Stimulated activated CD8-positive, alpha-beta memory T cell treated with anti-CD3 and anti-CD28 coated beads, Interleukin-12 subunit alpha, Interleukin-12 subunit beta, amount 100 ng/mL, for 4 hours (primary cell): ENCODE data around the gene SLC1A7.

Experiments used
- DNase-seq: peaks from one replicate; pipeline ENCODE4 v3.0.0-alpha.2; 2020; ENCODE audit warnings: low read depth

SLC1A7 gene

GRCh38 chr1:53133261-53134041 is 9.0 kb downstream of the SLC1A7 start:
- no peak for DNase-seq

GRCh38 chr1:53132176-53132575 is 10.3 kb downstream of the SLC1A7 start:
- DNase-seq: no peak

DNA sequence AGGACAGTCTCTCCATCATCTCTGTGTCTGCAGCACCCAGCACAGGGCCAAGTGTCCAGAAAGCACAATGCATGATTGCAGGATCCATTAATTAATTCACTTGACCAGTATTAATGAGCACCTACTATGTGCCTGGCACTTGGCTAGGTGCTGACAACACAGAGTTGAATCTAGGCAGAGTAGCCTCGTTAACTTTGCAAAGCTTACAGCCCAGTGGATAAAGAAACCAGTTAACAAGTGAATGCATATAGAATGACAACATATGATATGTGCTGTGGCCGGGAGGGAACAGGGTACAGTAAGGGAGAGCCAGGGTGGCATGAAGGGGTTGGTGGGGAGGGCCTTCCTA is 10.9 kb downstream of the SLC1A7 start:
- DNase-seq: no peak

GRCh38 chr1:53130878-53131589 is 11.4 kb downstream of the SLC1A7 start:
- no peak for DNase-seq

DNA sequence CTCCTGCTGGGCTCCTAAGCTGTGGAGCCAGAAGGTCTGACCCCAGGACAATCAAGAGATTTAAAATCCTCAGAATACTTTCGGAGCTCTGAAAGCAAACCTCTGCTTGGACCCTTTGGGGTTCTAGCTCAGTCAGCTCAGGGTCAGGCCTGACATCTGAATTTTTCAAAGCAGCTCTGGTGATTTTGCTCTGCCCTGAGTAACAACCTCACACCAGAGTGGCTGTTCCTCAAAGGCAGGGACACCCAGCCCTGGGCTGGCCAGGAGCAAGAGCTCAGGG is 11.9 kb downstream of the SLC1A7 start:
- no peak for DNase-seq

DNA sequence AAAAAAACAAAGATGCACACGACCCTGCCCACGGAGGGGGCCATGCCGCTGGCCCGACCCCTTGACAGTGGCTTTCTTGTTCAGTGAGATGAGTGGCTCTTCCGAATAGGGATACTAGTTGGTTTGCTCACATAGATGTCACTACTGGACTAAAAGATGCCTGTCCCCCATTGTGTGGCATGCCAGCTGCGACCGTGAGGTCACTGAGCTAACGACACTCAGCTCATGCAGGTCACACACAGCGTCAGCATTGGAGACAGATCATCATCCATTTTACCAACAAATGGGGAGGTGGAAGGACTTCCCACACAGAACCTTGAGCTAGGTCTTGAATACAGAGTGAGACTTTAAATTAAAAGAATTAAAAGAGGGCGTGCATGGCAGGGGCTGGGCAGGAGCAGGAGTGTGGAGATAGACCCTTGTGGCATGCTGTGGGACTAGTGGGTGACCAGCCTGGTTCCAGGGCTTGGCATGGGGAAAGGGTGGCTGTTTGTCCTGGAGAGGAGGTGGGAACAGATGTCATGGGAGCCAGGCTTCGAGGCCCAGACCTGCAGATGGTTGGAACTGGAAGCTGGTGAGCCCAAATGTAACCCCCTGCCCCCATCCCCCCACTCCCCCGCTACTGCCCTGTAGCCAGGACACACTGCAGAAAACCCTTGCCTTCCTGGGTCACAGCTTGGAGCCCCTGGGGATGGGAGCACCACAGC is 12.4 kb downstream of the SLC1A7 start:
- DNase-seq: no peak

- DNase-seq: no peak
These were observed 14.0 kb downstream of the SLC1A7 start for GRCh38 chr1:53128401-53128800.

DNA sequence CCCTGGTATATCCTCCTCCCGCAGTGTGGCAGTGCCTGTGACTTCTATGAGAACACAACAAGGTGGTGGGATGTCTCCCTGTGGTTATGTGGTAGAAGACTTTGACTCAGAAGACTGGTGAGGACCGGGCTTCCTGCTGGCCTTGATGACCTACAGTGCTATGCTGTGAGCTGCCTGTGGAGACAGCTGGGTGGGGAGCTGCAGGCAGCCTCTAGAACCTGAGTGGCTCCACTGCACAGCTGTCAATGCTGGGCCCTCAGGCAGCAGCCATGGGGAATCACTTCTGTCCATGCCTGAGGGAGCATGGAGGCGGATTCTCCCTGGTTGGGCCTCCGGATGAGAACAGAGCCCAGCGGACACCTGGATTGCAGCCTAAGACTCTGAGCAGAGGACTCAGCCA is 14.9 kb downstream of the SLC1A7 start:
- DNase-seq: no peak

GRCh38 chr1:53126495-53126894 is 15.9 kb downstream of the SLC1A7 start:
- no peak for DNase-seq

DNA sequence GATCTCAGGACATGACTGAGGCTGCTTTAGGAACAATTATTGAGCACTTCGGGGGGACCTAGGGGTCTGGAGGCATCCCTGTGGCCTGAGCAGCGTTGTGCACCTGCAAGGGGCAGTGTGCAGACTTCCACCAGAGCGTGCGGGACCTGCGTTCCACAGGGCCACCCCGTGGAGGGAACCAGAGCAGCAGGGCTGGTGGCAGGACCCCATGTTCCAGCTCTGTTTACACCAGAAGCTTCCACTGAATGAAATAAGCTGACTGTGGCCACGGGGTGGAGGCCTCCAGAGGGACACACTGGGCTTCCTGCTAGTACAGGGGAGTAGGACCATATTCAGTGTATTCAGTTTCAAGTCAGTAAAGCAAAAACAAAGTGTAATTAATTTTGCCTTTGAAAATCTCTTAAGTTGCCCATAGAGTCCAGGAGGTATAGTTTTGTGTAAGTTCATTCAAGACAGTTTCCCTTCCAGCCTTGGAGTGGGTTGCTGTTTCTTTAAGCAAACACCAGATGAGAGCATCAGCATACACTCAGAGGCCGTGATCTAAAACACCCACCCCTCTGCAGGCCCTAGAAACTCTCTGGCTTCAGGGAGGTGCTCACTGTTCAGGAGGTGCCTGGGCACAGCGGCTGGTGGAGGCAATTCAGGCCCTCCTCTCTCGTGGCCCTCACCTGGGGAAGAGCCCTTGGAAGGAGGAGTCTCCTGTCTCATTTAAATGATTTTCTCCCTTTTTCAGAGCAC is 16.6 kb downstream of the SLC1A7 start:
- no peak for DNase-seq

GRCh38 chr1:53125122-53125521 is 17.3 kb downstream of the SLC1A7 start:
- DNase-seq: no peak

DNA sequence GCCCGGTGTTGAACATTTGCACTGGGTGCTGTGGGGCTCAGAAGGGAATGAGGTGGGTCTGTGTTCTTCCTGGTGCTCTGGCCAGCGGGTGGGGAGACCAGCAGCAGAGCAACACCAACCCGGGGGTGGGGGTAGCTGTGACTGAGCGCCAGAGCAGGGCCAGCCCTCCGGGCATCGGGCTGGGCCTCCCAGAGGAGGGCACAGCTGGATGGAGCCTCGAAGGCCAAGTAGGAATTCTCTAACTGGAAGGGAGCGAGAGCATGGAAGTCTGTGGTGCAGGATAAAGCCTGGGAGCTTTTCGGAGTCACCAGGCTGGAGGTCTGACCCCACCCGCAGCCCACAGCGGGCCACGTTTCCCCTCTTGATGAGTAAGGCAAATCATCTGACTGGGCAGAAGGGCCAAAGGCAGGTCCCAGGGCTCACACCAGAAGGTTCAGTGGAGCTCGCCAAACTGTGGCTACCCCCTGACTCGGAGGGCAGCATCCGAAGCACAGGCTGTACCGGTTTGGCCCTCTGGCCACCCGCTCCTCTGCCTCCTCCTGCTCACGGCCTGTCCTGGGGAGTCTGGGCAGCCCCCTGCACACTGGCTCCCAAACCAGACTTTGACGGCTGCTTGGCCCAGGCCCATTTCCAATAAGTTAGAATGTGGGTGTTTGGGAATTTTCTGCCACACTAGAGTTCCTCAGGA is 18.8 kb downstream of the SLC1A7 start:
- DNase-seq: no peak

DNA sequence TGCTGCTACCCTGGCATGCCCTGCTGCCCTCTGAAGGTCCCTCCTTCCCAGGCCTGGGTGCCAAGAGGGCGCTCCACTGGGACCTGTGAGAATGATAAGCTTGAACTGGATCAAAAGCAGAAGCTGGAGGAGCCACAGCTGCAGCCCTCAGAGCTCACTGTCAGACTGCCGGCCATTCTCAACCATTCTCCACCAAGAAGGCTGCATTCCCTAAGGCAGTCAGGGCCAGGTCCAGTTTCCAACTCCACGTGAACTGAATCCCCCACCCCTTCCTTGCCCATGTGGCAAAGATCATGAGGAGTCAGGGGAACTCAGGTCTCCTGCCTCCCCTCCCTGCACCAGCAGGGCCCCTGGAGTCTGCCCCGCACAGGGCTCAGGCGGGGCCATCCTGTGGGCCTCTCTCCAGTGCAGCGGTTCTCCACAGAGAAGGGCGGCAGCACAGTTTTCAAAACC is 19.5 kb downstream of the SLC1A7 start:
- no peak for DNase-seq

DNA sequence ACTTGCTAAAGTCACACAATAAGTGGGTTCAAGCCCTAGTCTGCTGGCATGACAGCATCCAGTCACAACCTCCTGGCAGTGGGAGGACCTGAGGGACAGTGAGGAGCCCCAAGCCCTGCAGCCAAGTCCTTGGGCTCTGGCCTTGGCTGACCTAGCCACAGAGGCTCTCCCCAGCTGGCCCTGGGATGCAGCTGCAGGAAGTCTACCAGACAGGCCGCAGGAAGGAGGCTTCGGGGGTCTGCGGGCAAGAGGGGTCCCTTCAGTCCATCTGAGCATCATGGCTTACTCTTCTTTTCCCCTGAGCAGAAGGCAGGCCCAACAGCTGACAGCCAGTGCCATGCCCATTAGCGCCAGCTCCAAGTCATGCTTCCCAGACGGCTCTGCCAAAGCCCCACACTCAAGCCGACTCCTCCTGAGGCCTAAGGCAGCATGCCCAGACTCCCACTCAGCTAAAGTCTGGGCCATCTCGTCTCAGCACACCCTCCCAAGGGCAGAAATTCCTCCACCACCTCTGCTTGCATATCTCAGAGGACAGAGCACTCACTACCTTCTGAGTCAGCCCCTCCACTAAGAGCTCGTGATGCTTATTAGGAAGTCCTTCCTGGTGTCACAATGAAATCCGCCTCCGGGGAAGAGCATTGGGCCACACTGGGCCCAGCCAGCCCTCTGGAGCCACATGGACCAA is 20.1 kb downstream of the SLC1A7 start:
- DNase-seq: no peak

DNA sequence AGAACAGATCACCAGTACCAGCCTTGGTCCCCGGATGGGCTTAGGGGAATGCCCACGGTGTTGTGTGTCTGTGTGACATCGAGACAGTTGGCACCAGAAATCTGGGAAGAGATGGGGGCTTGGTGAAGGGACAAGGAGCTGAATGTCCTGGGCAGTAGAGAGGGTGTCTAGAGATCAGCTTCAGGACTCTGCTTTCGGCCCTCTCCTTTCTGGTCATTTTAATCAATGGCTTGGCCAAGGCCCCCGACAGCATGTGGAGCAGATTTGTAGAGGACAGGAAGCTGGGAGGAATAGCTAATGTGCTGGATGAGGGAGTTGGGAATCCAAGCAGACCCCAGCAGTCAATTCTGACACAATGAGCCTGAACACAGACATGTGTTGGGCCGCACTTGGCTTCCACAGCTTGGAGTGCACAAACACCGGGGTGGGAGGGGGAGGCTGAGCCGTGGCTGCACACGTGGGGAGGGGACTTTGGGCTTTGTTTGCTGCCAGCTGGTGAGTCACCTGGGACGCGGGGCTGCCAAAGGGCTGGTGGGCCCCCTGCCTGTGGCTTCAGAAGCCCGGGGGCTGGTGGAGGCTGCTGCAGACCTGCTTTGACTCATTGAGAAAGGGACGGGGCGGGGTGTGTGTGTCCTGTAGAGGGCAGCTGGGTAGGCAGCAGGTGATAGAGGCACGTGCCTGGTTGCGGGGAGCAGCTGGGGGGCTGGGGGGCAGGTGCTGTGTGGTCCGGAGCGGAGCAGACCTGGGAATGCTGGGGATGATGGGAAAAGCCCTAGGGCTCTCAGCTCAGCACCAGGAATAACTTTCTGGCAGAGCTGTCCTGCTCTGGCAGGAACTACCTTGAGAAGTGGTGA is 20.9 kb downstream of the SLC1A7 start:
- no peak for DNase-seq

DNA sequence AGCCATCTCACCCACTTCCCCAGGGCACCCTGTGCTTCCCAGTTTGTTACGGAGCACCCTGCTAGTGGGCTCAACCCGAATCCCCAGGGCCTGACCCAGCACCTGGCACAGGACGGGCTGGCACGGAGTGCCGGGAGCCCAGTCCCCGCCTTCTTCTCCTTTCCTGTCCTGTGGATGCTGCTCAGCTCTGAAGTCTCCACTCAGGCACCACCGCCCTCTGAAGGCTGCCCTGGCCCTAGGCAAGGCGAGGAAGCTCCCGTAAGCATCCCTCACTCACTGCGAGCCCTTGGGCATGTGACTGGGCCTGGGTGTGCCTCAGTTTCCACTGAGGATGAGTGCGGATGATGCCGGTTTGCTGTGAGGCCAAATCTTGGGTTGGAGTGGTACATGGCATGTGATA is 21.8 kb downstream of the SLC1A7 start:
- DNase-seq: no peak

DNA sequence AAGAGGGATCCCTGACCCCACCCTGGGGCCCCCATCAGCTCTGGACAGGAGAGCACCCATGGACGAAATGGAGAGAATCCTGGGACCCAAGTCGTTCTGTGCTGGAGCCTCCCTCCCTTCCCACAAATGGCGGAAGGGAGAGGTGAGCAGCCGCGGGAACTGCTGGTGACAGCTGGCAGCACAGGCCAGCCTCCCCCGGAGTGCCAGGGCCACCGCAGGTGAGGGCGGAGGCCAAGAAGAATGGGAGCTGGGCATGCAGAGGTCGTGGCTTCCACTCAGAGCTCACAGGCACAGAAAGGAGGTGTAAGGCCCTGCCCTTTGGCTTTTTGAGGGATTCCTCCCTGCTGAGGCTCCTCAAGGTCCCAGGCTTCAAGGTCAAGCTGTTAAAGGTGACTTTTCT is 24.6 kb downstream of the SLC1A7 start:
- DNase-seq: no peak

DNA sequence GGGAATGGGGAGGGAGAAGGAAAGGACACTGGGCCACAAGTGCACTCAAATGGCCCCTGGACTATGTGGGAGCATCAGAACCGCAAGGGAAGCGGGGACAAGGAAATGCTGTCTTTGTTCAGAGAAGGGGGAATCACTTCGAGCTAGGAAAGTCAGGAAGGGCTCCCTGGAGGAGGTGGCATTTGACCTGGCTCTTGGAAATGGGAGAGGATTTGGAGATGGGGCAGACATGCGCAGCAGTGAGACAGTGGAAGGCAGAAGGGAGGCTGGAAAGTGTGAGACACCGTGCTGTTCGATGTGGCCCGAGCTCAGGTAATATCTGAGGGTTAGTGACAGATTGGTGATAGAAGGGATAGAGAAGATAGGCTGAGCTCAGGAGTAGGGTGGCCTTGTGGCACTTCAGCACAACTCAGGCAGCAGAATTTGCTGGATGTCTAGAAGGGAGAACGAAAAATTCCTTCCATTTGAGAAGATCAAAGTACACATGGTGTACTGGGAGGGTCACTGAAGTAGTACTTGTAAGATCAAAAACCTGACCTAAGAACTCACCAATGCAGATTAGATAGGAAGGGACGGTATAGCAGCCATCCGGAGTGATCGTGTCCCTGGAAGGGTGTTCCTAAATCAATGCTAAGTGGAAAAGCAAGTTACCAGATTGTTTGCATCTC is 25.4 kb downstream of the SLC1A7 start:
- no peak for DNase-seq

DNA sequence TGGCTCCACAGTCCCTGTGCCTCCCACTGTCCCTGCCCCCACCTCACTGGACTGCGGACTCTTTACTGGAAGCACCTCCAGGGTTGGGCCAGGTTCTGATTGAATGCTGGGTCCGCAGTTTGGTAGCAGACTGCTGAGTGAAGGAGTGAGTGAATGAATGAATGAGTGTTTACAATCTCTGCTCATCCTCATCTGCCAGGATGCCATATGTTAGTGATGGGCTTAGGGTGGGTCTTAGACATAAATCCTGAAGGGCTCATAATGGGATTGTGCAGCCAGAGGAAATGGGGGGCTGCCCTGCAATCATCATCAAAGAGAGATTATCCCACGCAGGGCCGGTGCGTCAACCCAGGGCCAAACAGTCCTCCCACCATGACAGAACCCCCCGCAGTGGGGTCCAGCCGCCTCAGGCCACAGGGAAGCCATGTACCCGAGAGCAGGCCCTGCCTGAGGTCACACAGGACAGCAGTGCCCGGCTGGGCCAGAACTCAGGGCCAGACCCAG is 26.1 kb downstream of the SLC1A7 start:
- no peak for DNase-seq
